HFF-Myc (cell line): ENCODE measurements around the gene GRIK1.

Experiments
- DNase-seq: peaks from one replicate; pipeline ENCODE4 v3.0.0-alpha.2; 2011; ENCODE audit warnings: low read depth; ENCODE audit errors: extremely low read depth
- H3K4me3 ChIP-seq: replicated peaks from 2 replicates; pipeline ENCODE4 v1.5.1; 2011; ENCODE audit warnings: low read depth, mild to moderate bottlenecking, control low read depth, low read length
- CTCF ChIP-seq: IDR thresholded peaks from 2 replicates; pipeline ENCODE4 v1.5.1; 2012; ENCODE audit warnings: mild to moderate bottlenecking, low read depth, low read length, control low read depth; ENCODE audit errors: missing control alignments

The GRIK1 gene

GRCh38 chr21:29506947-29507346 lies 432.8 kb downstream of the GRIK1 start:
- no peak for DNase-seq
- H3K4me3 ChIP-seq = no peak overlapping the region
- no peak for TF ChIP-seq CTCF

GRCh38 chr21:29506214-29506613 lies 433.6 kb downstream of the GRIK1 start:
- no peak for DNase-seq
- H3K4me3 ChIP-seq = no peak overlapping the region
- TF ChIP-seq CTCF = no peak

- no peak for DNase-seq
- no peak overlapping the region for H3K4me3 ChIP-seq
- no peak for TF ChIP-seq CTCF
Observed at GRCh38 chr21:29504751-29505321, 435.0 kb downstream of the GRIK1 start.

- H3K4me3 ChIP-seq = no peak overlapping the region
- no peak for DNase-seq
- no peak for TF ChIP-seq CTCF
Observed at GRCh38 chr21:29501451-29501850, 438.3 kb downstream of the GRIK1 start.

- peak; percentile 73 for TF ChIP-seq CTCF
- peak; percentile 17 for DNase-seq
- no peak overlapping the region for H3K4me3 ChIP-seq
Observed at GRCh38 chr21:29499734-29500343, 440.0 kb downstream of the GRIK1 start.

- TF ChIP-seq CTCF = no peak
- no peak overlapping the region for H3K4me3 ChIP-seq
- DNase-seq = no peak
Observed at GRCh38 chr21:29499229-29499628, 440.6 kb downstream of the GRIK1 start.

- H3K4me3 ChIP-seq = no peak overlapping the region
- TF ChIP-seq CTCF = no peak
- DNase-seq = no peak
Observed at GRCh38 chr21:29496337-29496736, 443.5 kb downstream of the GRIK1 start.
